SH-SY5Y (cell line): Measurements from ENCODE around the gene PRSS1.

Experiments
- GATA2 ChIP-seq: IDR thresholded peaks from 2 replicates; pipeline ENCODE4 v1.6.1; 2011; ENCODE audit warnings: mild to moderate bottlenecking, low read depth, low read length
- GATA3 ChIP-seq: IDR thresholded peaks from 2 replicates; pipeline ENCODE4 v1.6.1; 2011; ENCODE audit warnings: low read depth, mild to moderate bottlenecking, low read length, moderate library complexity

The PRSS1 gene

GRCh38 chr7:142770661-142771352 is 21.5 kb downstream of the PRSS1 start, which contains the start of gene PRSS2:
PRSS2 (plus strand) TSS chr7:142770970; CDS start chr7:142770983, 13 bp downstream.
- TF ChIP-seq GATA2 (no peak), GATA3 (no peak)

- no peak for TF ChIP-seq GATA2
- no peak for TF ChIP-seq GATA3
These were observed 22.1 kb downstream of the PRSS1 start for GRCh38 chr7:142771353-142771723.

GRCh38 chr7:142772051-142772450 is 22.8 kb downstream of the PRSS1 start:
- no peak for TF ChIP-seq GATA3
- TF ChIP-seq GATA2: no peak

- TF ChIP-seq GATA2: no peak
- no peak for TF ChIP-seq GATA3
These were observed 23.4 kb downstream of the PRSS1 start for GRCh38 chr7:142772673-142773072.

GRCh38 chr7:142773230-142773629 is 24.0 kb downstream of the PRSS1 start:
- no peak for TF ChIP-seq GATA2
- TF ChIP-seq GATA3: no peak

- TF ChIP-seq GATA3 (no peak), GATA2 (no peak)
These were observed 24.9 kb downstream of the PRSS1 start for GRCh38 chr7:142773937-142774744.

- TF ChIP-seq GATA3: no peak
- no peak for TF ChIP-seq GATA2
These were observed 25.6 kb downstream of the PRSS1 start for GRCh38 chr7:142774826-142775225.

GRCh38 chr7:142776206-142776844 is 27.1 kb downstream of the PRSS1 start:
- TF ChIP-seq GATA3: no peak
- no peak for TF ChIP-seq GATA2

- TF ChIP-seq GATA3 (no peak), GATA2 (no peak)
These were observed 28.0 kb downstream of the PRSS1 start for GRCh38 chr7:142777318-142777717.

GRCh38 chr7:142782922-142783900 is 33.9 kb downstream of the PRSS1 start:
- TF ChIP-seq GATA2 (no peak), GATA3 (no peak)

- TF ChIP-seq GATA2: no peak
- no peak for TF ChIP-seq GATA3
These were observed 34.8 kb downstream of the PRSS1 start for GRCh38 chr7:142784096-142784495.

- no peak for TF ChIP-seq GATA2
- no peak for TF ChIP-seq GATA3
These were observed 35.4 kb downstream of the PRSS1 start for GRCh38 chr7:142784716-142785115.

- TF ChIP-seq GATA3 (no peak), GATA2 (no peak)
These were observed 36.6 kb downstream of the PRSS1 start for GRCh38 chr7:142785841-142786250.
